ENCODE results near the gene MASTL.

Gene MASTL

GRCh38 chr10:27157150-27157549 is 2.0 kb downstream of the MASTL start:
- ChIA-PET POLR2A (interaction anchor here (0.6 to 1.3 kb wide), 3 partner anchors 12 to 44 kb away, joined by 3 to 7 read pairs (median 3); no protein-coding TSS in a partner anchor), CTCF (interaction anchor here (0.6 kb wide), 1 partner anchor 428 kb away, joined by 3 read pairs; no protein-coding TSS in a partner anchor)
- H3K4me3 ChIP-seq (ENCODE audit: low read depth, low read length), result no peak overlapping the region; the same call in 1 of the 2 replicates
- no peak overlapping the region; the same call in 1 of the 2 replicates for H3K27ac ChIP-seq (ENCODE audit: extremely low read depth, low read depth, low read length)
- peaks cover 3% of the 10 kb centered on the region; the same call in 1 of the 2 replicates for H3K4me1 ChIP-seq (ENCODE audit: control insufficient read depth, insufficient read depth, low read length)
- peaks cover 43 to 44% of the 10 kb centered on the region in 2 experiments for H3K36me3 ChIP-seq (ENCODE audit: control insufficient read depth in 2 of 2, insufficient read depth in 1 of 2, low read length in 2 of 2)
- no peaks in the 10 kb centered on the region for H3K9me3 ChIP-seq (ENCODE audit: control insufficient read depth, insufficient read depth, low read depth, low read length)
- TF ChIP-seq ZBTB17 (tag by site-specific recombination; IDR thresholded peaks at IDR 0.05), result peak; percentile 55
- TF ChIP-seq IKZF3 (tag by site-specific recombination; IDR thresholded peaks at IDR 0.05), result no peak
- TF ChIP-seq BCL6B (tag by site-specific recombination; IDR thresholded peaks at IDR 0.05), result no peak

DNA sequence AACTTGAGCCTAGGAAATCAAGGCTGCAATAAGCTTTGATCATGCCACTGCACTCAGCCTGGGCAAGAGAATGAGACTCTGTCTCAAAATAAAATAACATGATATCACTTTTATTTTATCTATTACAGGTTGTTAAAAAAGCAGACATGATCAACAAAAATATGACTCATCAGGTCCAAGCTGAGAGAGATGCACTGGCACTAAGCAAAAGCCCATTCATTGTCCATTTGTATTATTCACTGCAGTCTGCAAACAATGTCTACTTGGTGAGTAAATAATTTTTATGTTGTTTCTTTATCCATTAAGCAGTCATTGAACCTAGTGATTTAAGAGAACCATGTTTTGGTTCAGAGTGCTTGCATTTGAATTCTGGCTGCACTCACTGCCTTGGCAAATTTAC is 3.3 kb downstream of the MASTL start:
- POLR2A ChIA-PET, result no interaction called here
- CTCF ChIA-PET, result interaction anchor here (0.5 to 0.6 kb wide), 2 partner anchors 16 to 276 kb away, joined by 3 to 5 read pairs; no protein-coding TSS in a partner anchor
- H3K9me3 ChIP-seq (ENCODE audit: control insufficient read depth, insufficient read depth, low read depth, low read length), result no peaks in the 10 kb centered on the region
- H3K27ac ChIP-seq (ENCODE audit: extremely low read depth, low read depth, low read length), result no peak overlapping the region
- no peak for TF ChIP-seq ZNF555 (tag by site-specific recombination; conservative IDR thresholded peaks at IDR 0.05)
- TF ChIP-seq ZNF513 (tag by site-specific recombination; IDR thresholded peaks at IDR 0.05), result no peak
- TF ChIP-seq, protein P1, sequence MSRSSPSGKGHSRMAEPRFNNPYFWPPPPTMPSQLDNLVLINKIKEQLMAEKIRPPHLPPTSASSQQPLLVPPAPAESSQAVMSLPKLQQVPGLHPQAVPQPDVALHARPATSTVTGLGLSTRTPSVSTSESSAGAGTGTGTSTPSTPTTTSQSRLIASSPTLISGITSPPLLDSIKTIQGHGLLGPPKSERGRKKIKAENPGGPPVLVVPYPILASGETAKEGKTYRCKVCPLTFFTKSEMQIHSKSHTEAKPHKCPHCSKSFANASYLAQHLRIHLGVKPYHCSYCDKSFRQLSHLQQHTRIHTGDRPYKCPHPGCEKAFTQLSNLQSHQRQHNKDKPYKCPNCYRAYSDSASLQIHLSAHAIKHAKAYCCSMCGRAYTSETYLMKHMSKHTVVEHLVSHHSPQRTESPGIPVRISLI (tag by site-specific recombination; IDR thresholded peaks at IDR 0.05), result no peak
- no peak for TF ChIP-seq SETDB1 (IDR thresholded peaks at IDR 0.05; ENCODE audit: insufficient read length, low read length)
- TF ChIP-seq ZNF292 (tag by site-specific recombination; IDR thresholded peaks at IDR 0.05; ENCODE audit: borderline replicate concordance, low read depth), result no peak
- no peak for TF ChIP-seq ZNF280C (tag by site-specific recombination; IDR thresholded peaks at IDR 0.05)
- TF ChIP-seq ZNF654 (tag by site-specific recombination; IDR thresholded peaks at IDR 0.05; ENCODE audit: low read depth), result no peak
- no peak for TF ChIP-seq GLI4 (tag by site-specific recombination; IDR thresholded peaks at IDR 0.05)
- TF ChIP-seq GLIS2 (tag by site-specific recombination; IDR thresholded peaks at IDR 0.05), result no peak
- TF ChIP-seq RBAK (tag by site-specific recombination; IDR thresholded peaks at IDR 0.05), result no peak
- no peak for TF ChIP-seq ZNF76 (tag by site-specific recombination; IDR thresholded peaks at IDR 0.05; ENCODE audit: borderline replicate concordance, low read depth)
- TF ChIP-seq HOXD13 (CRISPR knock-in tag; IDR thresholded peaks at IDR 0.05; ENCODE audit: borderline replicate concordance), result no peak
- H3K36me3 ChIP-seq (ENCODE audit: control insufficient read depth in 2 of 2, insufficient read depth in 1 of 2, low read length in 2 of 2), result peaks cover 54 to 55% of the 10 kb centered on the region in 2 experiments
- no peak overlapping the region for H3K4me3 ChIP-seq (ENCODE audit: low read depth, low read length)
- H3K4me1 ChIP-seq (ENCODE audit: control insufficient read depth, insufficient read depth, low read length), result no peaks in the 10 kb centered on the region

DNA sequence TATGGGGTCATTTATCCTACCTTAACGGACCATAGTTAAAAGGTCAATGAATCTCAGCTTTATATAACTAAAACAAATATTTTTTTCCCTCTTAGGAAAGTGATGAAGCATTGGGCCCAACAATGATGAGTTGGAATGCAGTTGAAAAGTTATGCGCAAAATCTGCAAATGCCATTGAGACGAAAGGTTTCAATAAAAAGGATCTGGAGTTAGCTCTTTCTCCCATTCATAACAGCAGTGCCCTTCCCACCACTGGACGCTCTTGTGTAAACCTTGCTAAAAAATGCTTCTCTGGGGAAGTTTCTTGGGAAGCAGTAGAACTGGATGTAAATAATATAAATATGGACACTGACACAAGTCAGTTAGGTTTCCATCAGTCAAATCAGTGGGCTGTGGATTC is 14.7 kb downstream of the MASTL start:
- H3K4me3 ChIP-seq (ENCODE audit: low read depth, low read length), result no peak overlapping the region
- H3K27ac ChIP-seq (ENCODE audit: extremely low read depth, low read depth, low read length), result no peak overlapping the region
- peaks cover 85 to 89% of the 10 kb centered on the region in 2 experiments for H3K36me3 ChIP-seq (ENCODE audit: control insufficient read depth in 2 of 2, insufficient read depth in 1 of 2, low read length in 2 of 2)
- no peaks in the 10 kb centered on the region for H3K4me1 ChIP-seq (ENCODE audit: control insufficient read depth, insufficient read depth, low read length)
- ChIA-PET CTCF (interaction anchor here (0.5 to 0.6 kb wide), 2 partner anchors 132 to 832 kb away, joined by 3 read pairs; no protein-coding TSS in a partner anchor), POLR2A (interaction anchor here (0.8 kb wide), 1 partner anchor 13 kb away, joined by 7 read pairs; no protein-coding TSS in a partner anchor)
- no peak for TF ChIP-seq ZNF155 (tag by site-specific recombination; IDR thresholded peaks at IDR 0.05)
- no peak for TF ChIP-seq ZNF10 (tag by site-specific recombination; IDR thresholded peaks at IDR 0.05)
- no peak for TF ChIP-seq ZNF626 (tag by site-specific recombination; IDR thresholded peaks at IDR 0.05)
- H3K9me3 ChIP-seq (ENCODE audit: control insufficient read depth, insufficient read depth, low read depth, low read length), result no peaks in the 10 kb centered on the region

Data from HEK293 (cell line).